GM10248 (cell line): ENCODE measurements around the gene SLC6A8.
"Not testable (repeated sequence)": the region's sequence is repeated elsewhere in the genome, so short reads cannot be mapped to it uniquely, and the experiment has no call there.

Experiments
- CTCF ChIA-PET: fragments of 300-600 bp; sonication (Branson Sonifier 250); formaldehyde crosslinking; extraction: SDS; loops from one replicate; lab custom pipeline; 2021; ENCODE audit warnings: antibody characterized with exemption; lab: Yijun Ruan, JAX
- POLR2A ChIA-PET: fragments of 350-650 bp; sonication (Branson Sonifier 250); formaldehyde crosslinking; extraction: SDS; loops from one replicate; lab custom pipeline; 2020; ENCODE audit warnings: antibody characterized with exemption; lab: Yijun Ruan, JAX
- DNase-seq: peaks from one replicate; pipeline ENCODE4 v3.0.0; 2012; ENCODE audit errors: extremely low spot score
- CTCF ChIP-seq: IDR thresholded peaks from 2 replicates; pipeline ENCODE4 v1.5.1; 2012; ENCODE audit warnings: mild to moderate bottlenecking, low read depth; ENCODE audit errors: extremely low read depth, missing control alignments, control extremely low read depth

SLC6A8 gene

GRCh38 chrX:153700376-153700945, 12.7 kb downstream of the SLC6A8 start:
- POLR2A ChIA-PET = no interaction called here
- CTCF ChIA-PET = no interaction called here
- no peak for DNase-seq
- TF ChIP-seq CTCF = no peak

- TF ChIP-seq CTCF = no peak
- ChIA-PET CTCF (no interaction called here), POLR2A (no interaction called here)
- DNase-seq = no peak
Measured at GRCh38 chrX:153700967-153701366, 13.2 kb downstream of the SLC6A8 start.

- CTCF ChIA-PET = no interaction called here
- no peak for TF ChIP-seq CTCF
- no peak for DNase-seq
- POLR2A ChIA-PET = no interaction called here
Measured at GRCh38 chrX:153701706-153702105, 14.0 kb downstream of the SLC6A8 start.

GRCh38 chrX:153702336-153703035, 14.8 kb downstream of the SLC6A8 start:
- no peak for DNase-seq
- no peak for TF ChIP-seq CTCF
- CTCF ChIA-PET = interaction anchor here (1.1 kb wide), 1 partner anchor 670 kb away, joined by 3 read pairs; no protein-coding TSS in a partner anchor
- POLR2A ChIA-PET = no interaction called here

- DNase-seq = no peak
- TF ChIP-seq CTCF = no peak
- CTCF ChIA-PET = interaction anchor here (1.1 kb wide), 1 partner anchor 670 kb away, joined by 3 read pairs; no protein-coding TSS in a partner anchor
- POLR2A ChIA-PET = no interaction called here
Measured at GRCh38 chrX:153703036-153703370, 15.3 kb downstream of the SLC6A8 start.

GRCh38 chrX:153704021-153704526, 16.3 kb downstream of the SLC6A8 start:
- TF ChIP-seq CTCF = no peak
- ChIA-PET CTCF (interaction anchor here (1.1 kb wide), 1 partner anchor 37 kb away, joined by 4 read pairs; no protein-coding TSS in a partner anchor), POLR2A (no interaction called here)
- no peak for DNase-seq

- DNase-seq, POLR2A ChIA-PET: not testable (repeated sequence)
- CTCF ChIA-PET = interaction anchor here (1.1 kb wide), 1 partner anchor 37 kb away, joined by 4 read pairs; no protein-coding TSS in a partner anchor
Measured at GRCh38 chrX:153704631-153705402, 17.1 kb downstream of the SLC6A8 start.

GRCh38 chrX:153705403-153706060, 17.8 kb downstream of the SLC6A8 start:
- CTCF ChIA-PET = interaction anchor here (1.2 kb wide), 1 partner anchor 10 kb away, joined by 3 read pairs; no protein-coding TSS in a partner anchor
- POLR2A ChIA-PET, DNase-seq: not testable (repeated sequence)
